IMR-90 (cell line): ENCODE data around the gene EPHB1. TPM values are rescaled to one million over a fixed set of nuclear protein-coding genes. Genes with fewer than 3 reads are reported as not detected.

Experiments used
- ATAC-seq: fragments of 200-7000 bp; cut with Tn5 transposase; 2 replicates; pipeline ENCODE4 v1.9.1; 2020; ENCODE audit warnings: low read depth, mild to moderate bottlenecking, moderate library complexity
- BruUV-seq: library from RNA; stranded (reverse); fragments of 400-500 nt; replicated peaks from 2 replicates; lab custom pipeline; 2021; lab: Mats Ljungman, UMichigan
- CTCF ChIA-PET: fragments of 300-600 bp; formaldehyde crosslinking; extraction: SDS; loops from one replicate; lab custom pipeline; 2021; ENCODE audit warnings: antibody characterized with exemption; lab: Yijun Ruan, JAX
- POLR2A ChIA-PET: fragments of 300-600 bp; sonication (Branson Sonifier 250); formaldehyde crosslinking; loops from one replicate; lab custom pipeline; 2022; ENCODE audit warnings: antibody characterized with exemption; ENCODE audit not compliant: unreplicated experiment; lab: Charles Lee
- DNase-seq: peaks from one replicate; pipeline ENCODE4 v3.0.0; 2013
- H2AFZ ChIP-seq: replicated peaks from 2 replicates; pipeline ENCODE3; 2013; ENCODE audit warnings: low read length, mild to moderate bottlenecking; ENCODE audit not compliant: poor library complexity
- H2AK5ac ChIP-seq: 2 replicates; pipeline ENCODE4 v1.6.1; 2013; ENCODE audit warnings: low read depth, low read length, inconsistent platforms
- H2AK9ac ChIP-seq: replicated peaks from 2 replicates; pipeline ENCODE3; 2013; ENCODE audit warnings: mild to moderate bottlenecking, low read depth, low read length, moderate library complexity; ENCODE audit not compliant: poor library complexity
- H2BK120ac ChIP-seq: 2 replicates; pipeline ENCODE4 v1.6.1; 2013; ENCODE audit warnings: low read depth, low read length, inconsistent platforms
- H2BK15ac ChIP-seq: 3 replicates; pipeline ENCODE4 v1.6.1; 2013; ENCODE audit warnings: low read depth, low read length, inconsistent platforms
- H2BK20ac ChIP-seq: 2 replicates; pipeline ENCODE4 v1.6.1; 2013; ENCODE audit warnings: low read depth, mild to moderate bottlenecking, inconsistent platforms, low read length, moderate library complexity
- H2BK5ac ChIP-seq: 2 replicates; pipeline ENCODE4 v1.6.1; 2013; ENCODE audit warnings: mild to moderate bottlenecking, low read depth, low read length, inconsistent platforms; ENCODE audit not compliant: poor library complexity, severe bottlenecking
- H3K14ac ChIP-seq: replicated peaks from 2 replicates; pipeline ENCODE4 v1.6.1; 2013; ENCODE audit warnings: low read depth, low read length, inconsistent platforms
- H3K18ac ChIP-seq: 2 replicates; pipeline ENCODE4 v1.6.1; 2013; ENCODE audit warnings: low read depth, low read length, control low read depth
- H3K23ac ChIP-seq: 2 replicates; pipeline ENCODE4 v1.6.1; 2013; ENCODE audit warnings: low read depth, low read length, inconsistent platforms
- H3K27ac ChIP-seq: 2 replicates; pipeline ENCODE4 v1.5.1; 2013; ENCODE audit warnings: mild to moderate bottlenecking, control low read depth, low read length; ENCODE audit not compliant: insufficient read depth
- H3K27me3 ChIP-seq: 2 replicates; pipeline ENCODE4 v1.6.1; 2013; ENCODE audit warnings: low read length; ENCODE audit not compliant: control insufficient read depth, insufficient read depth
- H3K36me3 ChIP-seq: 2 replicates; pipeline ENCODE4 v1.6.1; 2013; ENCODE audit warnings: low read length, mixed read lengths; ENCODE audit not compliant: control insufficient read depth, insufficient read depth
- H3K4ac ChIP-seq: 2 replicates; pipeline ENCODE4 v1.6.1; 2013; ENCODE audit warnings: low read depth, low read length, inconsistent platforms
- H3K4me1 ChIP-seq: 2 replicates; pipeline ENCODE4 v1.6.1; 2013; ENCODE audit warnings: low read length, mixed read lengths; ENCODE audit not compliant: control insufficient read depth, insufficient read depth
- H3K4me2 ChIP-seq: 2 replicates; pipeline ENCODE4 v1.6.1; 2013; ENCODE audit warnings: low read depth, mild to moderate bottlenecking, control low read depth, low read length, moderate library complexity
- H3K4me3 ChIP-seq: 2 replicates; pipeline ENCODE4 v1.5.1; 2013; ENCODE audit warnings: low read depth, mild to moderate bottlenecking, control low read depth, low read length, moderate library complexity; ENCODE audit not compliant: insufficient read depth
- H3K56ac ChIP-seq: 2 replicates; pipeline ENCODE4 v1.6.1; 2013; ENCODE audit warnings: low read length, inconsistent platforms; ENCODE audit not compliant: insufficient read depth; ENCODE audit errors: extremely low read depth
- H3K79me1 ChIP-seq, 2 experiments: 2 replicates each; pipeline ENCODE4 v1.6.1; 2013; ENCODE audit warnings: low read length in 2 of 2, inconsistent platforms in 1 of 2, low read depth in 1 of 2
- H3K9ac ChIP-seq: 2 replicates; pipeline ENCODE4 v1.6.1; 2013; ENCODE audit warnings: low read depth, low read length, control low read depth
- H3K9me1 ChIP-seq: 2 replicates; pipeline ENCODE4 v1.6.1; 2013; ENCODE audit warnings: low read length, inconsistent platforms; ENCODE audit not compliant: insufficient read depth
- H3K9me3 ChIP-seq: 2 replicates; pipeline ENCODE4 v1.6.1; 2013; ENCODE audit warnings: low read length; ENCODE audit not compliant: control insufficient read depth, insufficient read depth
- H4K20me1 ChIP-seq: 2 replicates; pipeline ENCODE4 v1.6.1; 2013; ENCODE audit warnings: low read length, inconsistent platforms; ENCODE audit not compliant: insufficient read depth
- H4K5ac ChIP-seq: 2 replicates; pipeline ENCODE4 v1.6.1; 2013; ENCODE audit warnings: mild to moderate bottlenecking, low read depth, low read length, control low read depth
- H4K8ac ChIP-seq, 2 experiments: 2 replicates each; pipeline ENCODE4 v1.6.1; 2013; ENCODE audit warnings: low read depth in 2 of 2, low read length in 2 of 2, control low read depth in 1 of 2, inconsistent platforms in 1 of 2
- H4K91ac ChIP-seq: 2 replicates; pipeline ENCODE4 v1.6.1; 2013; ENCODE audit warnings: low read depth, low read length, inconsistent platforms; ENCODE audit not compliant: insufficient read depth
- MAZ ChIP-seq: IDR thresholded peaks from 2 replicates; pipeline ENCODE4 v1.6.1; 2012; ENCODE audit warnings: low read depth, mild to moderate bottlenecking, low read length, improper control_type of control experiment, moderate library complexity, borderline replicate concordance
- WGBS, 2 experiments: methylation state at CpG; one replicate each; pipeline versions ENCODE4 v1.1.5 to v1.1.7; 2013; ENCODE audit warnings: missing lambda C conversion rate in 2 of 2; ENCODE audit not compliant: insufficient read length in 1 of 2; ENCODE audit errors: extremely low coverage in 2 of 2; 5-methylcytosine and 5-hydroxymethylcytosine counted together
- dilution Hi-C: fragments of 300-500 bp; cut with HindIII; formaldehyde crosslinking; loops from one replicate; pipeline ENCODE4 v1.14.3; 2018; ENCODE audit warnings: low sequenced_read_pairs; ENCODE audit not compliant: unreplicated experiment
- in situ Hi-C: fragments of 300-500 bp; cut with MboI; formaldehyde crosslinking; loops from 3 replicates; pipeline ENCODE4 v1.14.3; 2019; ENCODE audit warnings: low sequenced_read_pairs, inconsistent platforms, mixed read lengths
- intact Hi-C: fragments of 100-400 bp; cut with micrococcal nuclease; formaldehyde crosslinking; loops from 2 replicates; pipeline ENCODE4 v1.10.0; 2022
- polyA plus RNA-seq, 3 experiments: library from polyadenylated mRNA; depleted of rRNA; stranded (reverse); fragments of >200 nt; gene quantifications; 2 replicates each; pipeline ENCODE4 v1.2.3, GENCODE V29; 2012; ENCODE audit warnings: low replicate concordance in 1 of 3
- total RNA-seq: library from RNA; depleted of rRNA; stranded (reverse); fragments of >200 nt; gene quantifications from 2 replicates; pipeline ENCODE4 v1.2.3, GENCODE V29; 2012

Gene EPHB1
- total and polyA plus RNA-seq, 2 of the 4 experiments (the other 2 are of a cell fraction), result 0.17 to 0.36 TPM

DNA sequence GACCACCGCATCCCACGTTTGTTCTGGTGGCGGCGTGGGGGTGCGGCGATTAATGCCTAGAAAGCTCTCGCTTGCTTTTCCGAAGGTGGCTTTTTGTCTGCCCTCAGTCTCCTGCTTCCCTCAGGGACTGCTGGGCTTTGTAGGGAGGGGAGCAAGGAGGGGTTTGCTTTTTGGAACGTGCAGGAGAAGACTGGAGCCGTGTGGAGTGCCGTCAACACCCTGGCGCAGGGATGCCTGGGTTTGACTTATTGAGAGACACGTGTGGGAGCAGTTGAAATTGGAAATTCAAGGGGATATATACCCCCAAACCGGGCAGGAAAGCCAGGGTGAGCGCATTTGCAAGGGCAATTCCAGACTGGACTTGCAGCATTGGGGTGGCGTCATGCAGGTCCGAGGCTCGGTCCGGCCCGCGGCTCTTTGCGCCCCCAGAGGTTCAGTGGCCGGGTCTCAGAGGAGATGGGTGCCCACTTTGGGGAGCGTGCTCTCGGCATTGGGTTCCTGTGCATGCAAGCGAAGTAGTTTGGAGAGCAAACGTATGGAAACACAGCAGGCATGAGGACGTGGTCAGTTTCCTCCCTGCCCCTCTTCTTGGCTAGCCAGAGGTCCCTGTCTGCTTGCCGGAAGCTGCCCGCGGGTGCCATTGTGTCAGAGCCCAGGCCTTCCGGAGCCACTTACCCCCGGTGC is 2.1 kb downstream of the EPHB1 start:
- Histone ChIP-seq H3K4me2 (no peak overlapping the region), H4K20me1 (no peaks in the 10 kb centered on the region; the same call in 1 of the 2 replicates), H2BK15ac (no peak overlapping the region), H2AK5ac (no peak overlapping the region), H3K9me1 (no peaks in the 10 kb centered on the region), H2BK120ac (no peak overlapping the region), H4K8ac (no peak overlapping the region), H2BK20ac (no peak overlapping the region), H3K27me3 (peaks cover 48% of the 10 kb centered on the region), H2AFZ (peak overlapping the region; percentile 51), H3K14ac (no peak overlapping the region), H3K27ac (no peak overlapping the region), H3K56ac (no peak overlapping the region), H2AK9ac (no peak overlapping the region), H3K4me3 (no peak overlapping the region), H3K18ac (no peak overlapping the region), H3K9ac (no peak overlapping the region), H4K5ac (no peak overlapping the region), H3K23ac (no peak overlapping the region), H3K4ac (no peak overlapping the region), H2BK5ac (no peak overlapping the region), H4K91ac (no peak overlapping the region), H3K4me1 (peaks cover 1% of the 10 kb centered on the region; the same call in 1 of the 2 replicates), H3K36me3 (no peaks in the 10 kb centered on the region), H3K79me1 (no peaks in the 10 kb centered on the region), H3K9me3 (no peaks in the 10 kb centered on the region)
- no TSS peak for BruUV-seq
- WGBS, 2 experiments, result 7% methylated on average over 14 of the region's 33 CpGs; no CpG with 5 or more reads in 1 of the 2 experiments
- DNase-seq, result no peak
- no peak for ATAC-seq
- POLR2A ChIA-PET, result no interaction called here
- intact Hi-C loops (loop anchor here (10.0 kb wide), 1 partner anchor 1248 kb away; no protein-coding TSS in a partner anchor), in situ Hi-C loops (loop anchor here (5.0 to 25.0 kb wide), 2 partner anchors 1095 to 1240 kb away; no protein-coding TSS in a partner anchor), dilution Hi-C loops (no loop called here)
- CTCF ChIA-PET, result no interaction called here
- no peak for TF ChIP-seq MAZ
